Left lung (tissue), 10 donors: ENCODE results near the gene SCN2B. TPM values are rescaled to one million over a fixed set of nuclear protein-coding genes. Genes with fewer than 3 reads are reported as not detected.

Experiments
- ATAC-seq: fragments of 200-7000 bp; cut with Tn5 transposase; one replicate; pipeline ENCODE4 v1.9.1; 2020; ENCODE audit warnings: moderate library complexity
- DNase-seq, 4 donors: peaks; one replicate each; pipeline ENCODE4 v3.0.0-alpha.2; 2013 to 2020
- H3K27ac ChIP-seq, 2 donors: fragments of 200-600 bp; sonication (generic) in 1 of 2; one replicate each; pipeline versions ENCODE4 v1.5.0 to v1.8.0; 2020 to 2021
- H3K27me3 ChIP-seq, 2 donors: fragments of 200-600 bp; sonication (generic) in 1 of 2; one replicate each; pipeline versions ENCODE4 v1.5.0 to v1.8.0; 2020 to 2021
- H3K36me3 ChIP-seq, 2 donors: fragments of 200-600 bp; sonication (generic) in 1 of 2; one replicate each; pipeline versions ENCODE4 v1.5.0 to v1.8.0; 2020 to 2021
- H3K4me1 ChIP-seq, 2 donors: fragments of 200-600 bp; one replicate each; pipeline ENCODE4 v1.8.0; 2021
- H3K4me3 ChIP-seq, 2 donors: fragments of 200-600 bp; sonication (generic) in 1 of 2; one replicate each; pipeline versions ENCODE4 v1.5.0 to v1.8.0; 2020 to 2021; ENCODE audit warnings: mild to moderate bottlenecking in 1 of 2
- H3K9me3 ChIP-seq, 2 donors: fragments of 200-600 bp; sonication (generic) in 1 of 2; one replicate each; pipeline versions ENCODE4 v1.5.0 to v1.8.0; 2020 to 2021
- CTCF ChIP-seq, 2 donors: fragments of 200-600 bp; sonication (generic) in 1 of 2; IDR thresholded peaks; one replicate each; pipeline versions ENCODE4 v1.5.0 to v1.8.0; 2021; ENCODE audit warnings: antibody characterized with exemption in 2 of 2
- intact Hi-C, 2 donors: fragments of 100-400 bp; cut with DNase I; formaldehyde crosslinking; loops; one replicate each; pipeline versions ENCODE4 v1.11.2 to v1.14.2; 2022
- polyA plus RNA-seq, 6 donors: library from polyadenylated mRNA; unstranded; fragments of 120-200 nt; gene quantifications; one replicate each; pipeline ENCODE4 v1.2.1, GENCODE V29; 2013; ENCODE audit not compliant: insufficient read length in 6 of 6
- total RNA-seq, 2 donors: library from RNA; stranded (reverse); fragmentation: NEBNext Ultra II Directional; extraction: Animal tissue kit (Norgen Biotek cat#: 25700); gene quantifications; one replicate each; pipeline ENCODE4 v1.2.1, GENCODE V29; 2021
- donor health status: DM: no; HTN: yes; CAD: no.
- donor health status: DM: no; HTN: no; CAD: no.

The SCN2B gene
- total and polyA plus RNA-seq, 8 donors, result 1.0 to 5.9 (median 4.8) TPM

GRCh38 chr11:118209033-118209432 is 32.6 kb upstream of the SCN2B start:
- H3K4me1 ChIP-seq, result peaks cover 10 to 76% of the 10 kb centered on the region in 2 donors
- TF ChIP-seq CTCF (IDR thresholded peaks at IDR 0.05), result no peak
- H3K36me3 ChIP-seq, result peaks cover 0 to 5% of the 10 kb centered on the region in 2 donors
- intact Hi-C loops, result loop anchor here in 1 of 2 donors (10.0 kb wide), 1 partner anchor 146 kb away; the partner anchor contains the start of gene UBE4A
- H3K27me3 ChIP-seq, result no peaks in the 10 kb centered on the region
- no peak overlapping the region for H3K4me3 ChIP-seq
- H3K9me3 ChIP-seq, result no peaks in the 10 kb centered on the region
- DNase-seq (no peak), ATAC-seq (no peak)
- peak overlapping the region in 1 of 2 donors; percentile 23 for H3K27ac ChIP-seq

GRCh38 chr11:118207079-118207478 is 30.6 kb upstream of the SCN2B start:
- Histone ChIP-seq H3K9me3 (no peaks in the 10 kb centered on the region), H3K4me3 (no peak overlapping the region), H3K27me3 (no peaks in the 10 kb centered on the region), H3K36me3 (peaks cover 0 to 18% of the 10 kb centered on the region in 2 donors), H3K4me1 (peaks cover 6 to 61% of the 10 kb centered on the region in 2 donors), H3K27ac (peak overlapping the region in 1 of 2 donors; percentile 86)
- ATAC-seq (no peak), DNase-seq (no peak)
- no peak for TF ChIP-seq CTCF (IDR thresholded peaks at IDR 0.05)
- intact Hi-C loops, result loop anchor here in 1 of 2 donors (10.0 kb wide), 1 partner anchor 148 kb away; the partner anchor contains the start of gene UBE4A

- no peaks in the 10 kb centered on the region for H3K9me3 ChIP-seq
- H3K36me3 ChIP-seq, result peaks cover 0 to 19% of the 10 kb centered on the region in 2 donors
- TF ChIP-seq CTCF (IDR thresholded peaks at IDR 0.05), result no peak
- no peaks in the 10 kb centered on the region for H3K27me3 ChIP-seq
- peak in 1 of 4 donors; percentile 19 for DNase-seq
- intact Hi-C loops, result loop anchor here in 1 of 2 donors (10.0 kb wide), 1 partner anchor 148 kb away; the partner anchor contains the start of gene UBE4A
- ATAC-seq, result peak; percentile 62
- H3K27ac ChIP-seq, result peak overlapping the region; percentile 63 to 86
- H3K4me1 ChIP-seq, result peaks cover 5 to 56% of the 10 kb centered on the region in 2 donors
- H3K4me3 ChIP-seq, result no peak overlapping the region
These were observed 30.1 kb upstream of the SCN2B start for GRCh38 chr11:118206391-118207031.

GRCh38 chr11:118205606-118206378 is 29.4 kb upstream of the SCN2B start:
- Histone ChIP-seq H3K4me1 (peaks cover under 1 to 48% of the 10 kb centered on the region in 2 donors), H3K27ac (peak overlapping the region; percentile 63 to 86), H3K9me3 (no peaks in the 10 kb centered on the region), H3K27me3 (no peaks in the 10 kb centered on the region), H3K36me3 (peaks cover 0 to 19% of the 10 kb centered on the region in 2 donors), H3K4me3 (no peak overlapping the region)
- no peak for ATAC-seq
- no peak for DNase-seq
- intact Hi-C loops, result loop anchor here in 1 of 2 donors (10.0 kb wide), 1 partner anchor 149 kb away; the partner anchor contains the start of gene UBE4A
- no peak for TF ChIP-seq CTCF (IDR thresholded peaks at IDR 0.05)
